Inflammatory macrophage treated with lipopolysaccharide for 1 hour (primary cell): ENCODE results near the gene PHEX.
"Not testable (repeated sequence)": the region's sequence is repeated elsewhere in the genome, so short reads cannot be mapped to it uniquely, and the experiment has no call there.

Source experiments
- DNase-seq, 2 donors: peaks; one replicate each; pipeline ENCODE4 v3.0.0-alpha.2; 2020 to 2022

PHEX gene

DNA sequence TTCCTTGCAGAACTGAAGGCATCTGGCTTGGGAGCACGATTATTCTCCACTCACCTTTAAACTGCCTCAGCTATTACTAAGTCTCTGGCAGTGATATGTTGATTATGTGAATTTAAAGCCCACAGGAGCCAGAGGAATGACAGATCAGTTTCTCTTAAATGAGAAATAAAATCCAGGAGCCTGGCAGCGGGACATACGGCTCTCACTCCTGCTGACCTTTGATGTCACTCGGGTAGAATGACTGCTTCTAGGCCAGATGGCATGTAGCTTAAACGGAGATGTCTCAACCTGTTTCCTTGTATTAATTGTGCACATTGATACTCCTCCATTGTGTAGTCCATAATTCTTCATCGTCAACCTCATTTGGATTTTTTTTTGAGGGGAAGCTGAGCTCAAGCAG lies 236.6 kb downstream of the PHEX start:
- no peak for DNase-seq

DNA sequence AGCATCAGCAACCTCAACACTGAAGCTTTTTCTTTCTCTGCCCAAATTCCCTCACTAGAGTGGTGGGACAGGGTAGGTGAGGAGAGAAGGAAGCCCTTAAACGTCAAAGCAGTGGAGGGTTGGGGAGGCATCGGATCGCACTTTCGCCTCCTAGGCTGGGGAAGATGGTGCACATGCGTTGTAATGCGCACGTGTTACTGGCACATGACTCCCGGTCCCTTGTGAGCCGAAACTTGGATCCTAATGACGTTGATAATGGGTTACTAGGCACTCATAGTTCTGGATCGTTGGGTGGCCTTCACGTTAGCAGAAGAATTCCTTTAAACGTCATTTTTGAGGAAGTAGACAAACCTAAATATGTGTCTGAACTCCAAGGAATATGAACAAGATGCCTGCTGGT lies 240.5 kb downstream of the PHEX start, which contains the start of gene CBLL2:
Gene CBLL2 (plus strand): TSS at position 301 of the 400 bp plus-strand sequence. CDS start 79 bp downstream, at position 380.
- DNase-seq: no peak

DNA sequence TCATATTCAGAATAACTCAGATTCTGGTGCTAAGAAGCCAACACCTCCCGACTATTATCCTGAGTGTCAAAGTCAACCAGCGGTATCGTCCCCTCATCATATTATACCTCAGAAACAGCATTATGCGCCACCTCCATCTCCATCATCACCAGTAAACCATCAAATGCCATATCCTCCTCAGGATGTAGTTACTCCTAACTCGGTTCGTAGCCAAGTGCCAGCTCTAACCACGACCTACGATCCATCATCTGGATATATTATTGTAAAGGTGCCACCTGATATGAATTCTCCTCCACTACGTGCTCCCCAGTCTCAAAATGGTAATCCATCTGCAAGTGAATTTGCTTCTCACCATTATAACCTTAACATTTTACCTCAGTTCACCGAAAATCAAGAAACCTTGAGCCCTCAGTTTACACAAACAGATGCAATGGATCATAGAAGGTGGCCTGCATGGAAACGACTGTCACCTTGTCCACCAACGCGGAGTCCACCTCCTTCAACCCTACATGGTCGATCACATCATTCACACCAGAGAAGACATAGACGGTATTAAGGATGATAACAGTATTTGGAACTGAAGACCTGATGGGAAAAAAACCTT lies 241.7 kb downstream of the PHEX start:
- DNase-seq: no peak

DNA sequence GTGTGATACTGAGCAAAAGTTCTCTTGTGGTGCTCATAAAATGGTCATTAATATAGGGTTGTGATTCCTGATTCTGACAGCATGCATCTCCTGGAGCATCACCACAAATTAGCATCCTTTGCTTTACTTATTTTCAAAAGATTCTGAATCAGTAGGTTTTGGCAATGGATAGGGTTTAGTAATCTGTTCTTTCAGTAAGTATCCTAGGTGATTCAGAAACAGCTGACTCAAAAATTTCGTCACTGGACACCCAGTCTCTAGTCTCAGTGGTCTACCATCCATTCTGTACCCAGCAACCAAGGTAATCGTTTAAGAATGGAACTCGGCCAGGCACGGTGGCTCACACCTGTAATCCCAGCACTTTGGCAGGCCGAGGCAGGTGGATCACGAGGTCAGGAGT lies 244.7 kb downstream of the PHEX start:
- DNase-seq: no peak

DNA sequence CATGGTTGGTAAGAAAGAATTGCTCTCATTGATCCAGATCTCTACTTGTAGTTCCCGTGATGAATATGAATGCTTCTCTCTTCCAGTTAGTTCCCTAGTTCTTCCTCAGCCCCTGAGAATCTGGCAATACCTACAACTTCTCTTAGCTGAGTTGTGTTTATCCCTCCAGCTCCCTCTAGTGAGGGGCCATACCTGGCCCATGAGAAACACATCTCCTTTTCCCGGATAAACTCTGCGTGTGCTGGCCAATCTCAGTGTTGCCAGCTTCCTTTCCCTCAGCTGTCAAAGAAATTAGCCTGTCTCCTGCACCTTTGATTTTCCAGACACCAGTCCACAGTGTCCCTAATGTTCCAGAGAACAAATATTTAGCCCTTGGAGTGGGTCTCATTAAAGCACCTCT lies 246.2 kb downstream of the PHEX start:
- DNase-seq: no peak

DNA sequence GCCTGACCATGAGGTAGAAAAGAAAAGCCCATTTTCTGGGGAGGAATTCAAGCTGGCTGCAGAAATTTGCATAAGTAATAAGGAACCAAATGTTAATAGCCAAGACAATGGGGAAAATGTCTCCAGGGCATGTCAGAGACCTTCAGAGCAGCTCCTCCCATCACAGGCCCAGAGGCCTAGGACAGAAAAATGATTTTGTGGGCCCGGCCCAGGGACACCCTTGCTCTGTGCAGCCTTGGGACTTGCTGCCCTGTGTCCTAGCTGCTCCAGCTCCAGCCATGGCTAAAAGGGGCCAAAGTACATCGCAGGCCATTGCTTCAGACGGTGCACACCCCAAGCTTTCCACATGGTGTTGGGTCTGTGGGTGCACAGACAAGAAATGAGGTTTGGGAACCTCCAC lies 257.1 kb downstream of the PHEX start:
- not testable (repeated sequence) for DNase-seq

DNA sequence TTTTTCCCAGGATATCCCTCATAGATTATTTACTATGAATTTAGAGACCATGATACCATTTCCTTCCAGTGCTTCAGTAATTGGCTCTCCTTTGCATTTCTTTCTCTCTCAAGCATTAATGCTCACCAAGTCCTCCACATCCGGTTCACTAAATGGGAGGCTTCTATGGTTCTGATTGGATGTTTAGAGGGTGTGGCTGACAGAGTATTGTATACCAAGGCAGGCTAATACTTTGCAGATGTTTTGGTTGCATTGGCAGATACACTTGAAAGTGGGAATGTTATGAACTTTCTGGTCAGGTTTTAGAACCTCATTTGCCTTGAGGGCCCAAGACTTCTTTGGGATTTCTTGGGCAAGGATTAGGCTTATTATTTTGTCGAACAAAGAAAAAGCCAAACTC lies 264.7 kb downstream of the PHEX start:
- DNase-seq: no peak

DNA sequence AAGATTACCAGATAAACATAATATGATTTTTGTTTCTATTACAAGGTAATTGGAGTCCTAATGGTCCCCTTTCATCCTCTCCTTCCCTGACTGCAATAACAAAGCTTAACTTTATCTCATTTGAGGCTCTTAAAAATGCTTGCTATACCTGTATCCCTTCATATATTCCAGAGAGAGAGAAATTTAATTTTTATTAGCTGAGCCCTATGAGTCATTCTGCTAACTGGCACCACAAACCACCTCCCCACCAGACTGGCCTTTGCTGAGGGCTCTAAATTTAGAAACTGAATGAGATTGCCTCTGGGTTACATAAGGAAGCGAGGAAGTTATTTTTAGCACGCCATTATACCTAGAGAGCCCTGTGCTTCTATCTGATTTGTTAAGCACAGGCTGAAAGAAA lies 268.0 kb downstream of the PHEX start:
- no peak for DNase-seq
